ENCODE measurements around the gene RNF225. TPM values are rescaled to one million over a fixed set of nuclear protein-coding genes. Genes with fewer than 3 reads are reported as not detected.
"Not testable (repeated sequence)": the region's sequence is repeated elsewhere in the genome, so short reads cannot be mapped to it uniquely, and the experiment has no call there.

Gene RNF225
- total RNA-seq, result under 0.01 TPM in 1 of 2 replicates, not detected in the other

DNA sequence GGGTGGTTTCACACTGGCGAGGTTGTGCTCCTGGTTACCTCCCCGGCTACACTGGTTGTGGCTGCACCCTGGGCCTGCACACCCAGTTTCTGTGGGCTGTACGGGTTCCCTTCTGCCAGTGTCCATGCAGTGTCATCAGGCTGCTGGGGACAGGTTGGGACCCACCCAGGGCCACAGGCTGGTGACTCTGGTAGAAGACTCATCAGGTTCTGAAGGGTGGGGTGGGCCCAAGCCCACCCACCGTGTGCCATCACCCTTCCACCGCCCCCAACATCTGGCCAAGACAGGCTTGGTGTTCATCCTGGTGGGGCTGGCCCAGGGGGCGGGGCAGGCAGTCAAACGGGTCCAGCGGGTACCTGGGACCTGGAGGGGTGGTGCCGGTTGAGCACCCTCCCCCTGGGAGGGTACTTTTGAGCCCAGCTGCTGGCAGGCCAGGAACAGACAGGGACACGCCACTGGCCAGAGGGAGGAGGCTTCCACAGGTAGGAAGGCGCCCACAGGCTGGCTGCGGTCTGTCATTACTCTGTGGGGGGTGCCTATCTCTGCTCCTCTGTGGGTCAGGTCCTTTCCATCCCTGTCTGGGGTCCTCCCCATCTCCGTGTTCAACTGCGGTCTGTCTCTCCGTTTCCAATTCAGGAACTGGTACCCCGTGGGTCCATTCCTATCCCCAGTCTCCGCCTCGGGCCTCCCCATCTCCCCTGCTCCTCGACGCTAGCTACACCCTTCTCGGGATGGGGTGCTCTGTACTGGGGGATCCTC is at the start of gene RNF225:
Gene RNF225 (plus strand): TSS at position 437 of the 759 bp plus-strand sequence. CDS start 434 bp downstream, outside the sequence.
- H3K4me3 ChIP-seq (ENCODE audit: low read depth, low read length), result no peak within 1 kb of the TSS
- TF ChIP-seq, protein P1, sequence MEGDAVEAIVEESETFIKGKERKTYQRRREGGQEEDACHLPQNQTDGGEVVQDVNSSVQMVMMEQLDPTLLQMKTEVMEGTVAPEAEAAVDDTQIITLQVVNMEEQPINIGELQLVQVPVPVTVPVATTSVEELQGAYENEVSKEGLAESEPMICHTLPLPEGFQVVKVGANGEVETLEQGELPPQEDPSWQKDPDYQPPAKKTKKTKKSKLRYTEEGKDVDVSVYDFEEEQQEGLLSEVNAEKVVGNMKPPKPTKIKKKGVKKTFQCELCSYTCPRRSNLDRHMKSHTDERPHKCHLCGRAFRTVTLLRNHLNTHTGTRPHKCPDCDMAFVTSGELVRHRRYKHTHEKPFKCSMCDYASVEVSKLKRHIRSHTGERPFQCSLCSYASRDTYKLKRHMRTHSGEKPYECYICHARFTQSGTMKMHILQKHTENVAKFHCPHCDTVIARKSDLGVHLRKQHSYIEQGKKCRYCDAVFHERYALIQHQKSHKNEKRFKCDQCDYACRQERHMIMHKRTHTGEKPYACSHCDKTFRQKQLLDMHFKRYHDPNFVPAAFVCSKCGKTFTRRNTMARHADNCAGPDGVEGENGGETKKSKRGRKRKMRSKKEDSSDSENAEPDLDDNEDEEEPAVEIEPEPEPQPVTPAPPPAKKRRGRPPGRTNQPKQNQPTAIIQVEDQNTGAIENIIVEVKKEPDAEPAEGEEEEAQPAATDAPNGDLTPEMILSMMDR (IDR thresholded peaks at IDR 0.05; ENCODE audit: insufficient read depth, low read depth, low read length), result no peak
- DNase-seq (ENCODE audit: low read depth), result no peak

DNA sequence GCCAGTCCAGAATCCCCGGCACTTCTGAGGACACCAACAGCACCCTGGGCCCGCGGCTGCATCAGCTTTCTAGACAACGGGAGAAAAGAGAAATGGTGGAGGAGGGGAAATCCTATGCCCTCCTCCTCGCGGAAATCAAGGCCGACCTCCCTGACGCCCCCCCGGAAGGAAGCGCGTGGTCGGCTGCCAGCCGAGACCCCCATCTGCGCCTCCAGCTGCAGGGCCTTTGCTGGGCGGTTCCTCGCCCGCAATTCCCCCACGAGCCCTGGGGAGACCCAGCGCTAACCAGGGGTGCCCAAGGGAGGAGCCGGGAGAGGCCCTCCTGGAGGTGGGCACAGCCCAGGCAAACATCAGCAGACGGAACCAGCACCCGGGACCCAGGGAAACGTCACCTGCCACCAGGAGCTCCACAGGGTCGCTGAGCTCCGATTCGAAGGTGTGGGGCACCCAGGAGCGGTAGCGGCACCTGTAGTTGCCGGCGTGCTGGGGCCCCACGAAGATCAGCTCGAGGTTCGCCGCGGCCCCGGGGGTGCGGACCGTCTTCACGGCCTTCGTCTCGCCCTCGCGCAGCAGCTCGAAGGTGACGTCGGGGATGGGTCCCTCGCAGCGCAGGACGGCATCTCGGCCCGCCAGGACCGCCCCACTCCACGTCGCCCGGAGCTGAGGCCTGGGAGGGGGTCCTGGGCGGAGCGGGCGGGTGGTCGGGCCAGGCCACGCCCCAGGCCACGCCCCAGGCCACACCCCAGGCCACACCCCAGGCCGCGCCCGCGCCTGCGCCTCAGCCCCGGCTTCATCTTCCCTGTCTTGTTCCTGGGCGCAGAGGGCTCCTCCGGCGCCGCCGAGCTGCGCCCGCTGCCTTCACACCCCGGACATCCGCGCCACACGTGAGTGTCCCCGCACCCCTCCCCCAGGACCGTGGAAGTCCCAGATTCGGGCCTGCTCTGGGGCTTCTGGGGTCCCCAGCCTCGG is 48.2 kb upstream of the RNF225 start:
- TF ChIP-seq, protein P1 (IDR thresholded peaks at IDR 0.05; ENCODE audit: insufficient read depth, low read depth, low read length), result no peak
- peak overlapping the region; percentile 91 for H3K4me3 ChIP-seq (ENCODE audit: low read depth, low read length)
- peak; percentile 78 for DNase-seq (ENCODE audit: low read depth)

DNA sequence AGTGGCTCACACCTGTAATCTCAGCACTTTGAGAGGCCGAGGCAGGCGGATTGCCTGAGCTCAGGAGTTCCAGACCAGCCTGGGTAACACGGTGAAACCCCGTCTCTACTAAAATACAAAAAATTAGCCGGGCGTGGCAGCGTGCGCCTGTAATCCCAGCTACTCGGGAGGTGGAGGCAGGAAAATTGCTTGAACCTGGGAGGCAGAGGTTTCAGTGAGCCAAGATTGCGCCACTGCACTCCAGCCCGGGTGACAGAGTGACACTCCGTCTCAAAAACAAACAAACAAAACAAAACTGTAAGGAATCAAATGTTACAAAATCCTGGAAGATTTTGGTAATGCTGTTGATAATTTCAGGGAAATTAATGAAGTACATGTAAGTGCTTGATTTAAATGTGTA is 47.4 kb upstream of the RNF225 start:
- H3K4me3 ChIP-seq (ENCODE audit: low read depth, low read length), result peak overlapping the region; percentile 91
- DNase-seq (ENCODE audit: low read depth), result not testable (repeated sequence)

DNA sequence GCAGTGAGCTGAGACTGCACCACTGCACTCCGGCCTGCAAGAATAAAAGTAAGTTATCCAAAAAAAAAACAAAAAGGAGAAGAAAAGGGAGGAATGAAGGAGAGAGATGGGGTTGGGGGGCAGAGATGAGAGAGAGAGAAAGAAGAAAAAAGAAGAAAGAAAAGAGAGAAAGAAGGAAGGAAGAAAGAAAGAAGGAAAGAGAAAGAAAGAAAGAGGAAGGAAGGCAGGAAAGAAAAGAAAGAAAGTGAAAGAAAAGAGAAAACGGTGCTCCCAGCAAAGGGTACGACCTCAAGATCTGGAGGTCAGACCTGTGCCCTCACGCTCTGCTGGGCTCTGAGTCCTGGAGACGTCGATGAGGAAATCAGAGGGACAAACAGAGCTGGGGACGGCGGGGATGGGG is 45.9 kb upstream of the RNF225 start:
- TF ChIP-seq, protein P1 (IDR thresholded peaks at IDR 0.05; ENCODE audit: insufficient read depth, low read depth, low read length), result no peak

DNA sequence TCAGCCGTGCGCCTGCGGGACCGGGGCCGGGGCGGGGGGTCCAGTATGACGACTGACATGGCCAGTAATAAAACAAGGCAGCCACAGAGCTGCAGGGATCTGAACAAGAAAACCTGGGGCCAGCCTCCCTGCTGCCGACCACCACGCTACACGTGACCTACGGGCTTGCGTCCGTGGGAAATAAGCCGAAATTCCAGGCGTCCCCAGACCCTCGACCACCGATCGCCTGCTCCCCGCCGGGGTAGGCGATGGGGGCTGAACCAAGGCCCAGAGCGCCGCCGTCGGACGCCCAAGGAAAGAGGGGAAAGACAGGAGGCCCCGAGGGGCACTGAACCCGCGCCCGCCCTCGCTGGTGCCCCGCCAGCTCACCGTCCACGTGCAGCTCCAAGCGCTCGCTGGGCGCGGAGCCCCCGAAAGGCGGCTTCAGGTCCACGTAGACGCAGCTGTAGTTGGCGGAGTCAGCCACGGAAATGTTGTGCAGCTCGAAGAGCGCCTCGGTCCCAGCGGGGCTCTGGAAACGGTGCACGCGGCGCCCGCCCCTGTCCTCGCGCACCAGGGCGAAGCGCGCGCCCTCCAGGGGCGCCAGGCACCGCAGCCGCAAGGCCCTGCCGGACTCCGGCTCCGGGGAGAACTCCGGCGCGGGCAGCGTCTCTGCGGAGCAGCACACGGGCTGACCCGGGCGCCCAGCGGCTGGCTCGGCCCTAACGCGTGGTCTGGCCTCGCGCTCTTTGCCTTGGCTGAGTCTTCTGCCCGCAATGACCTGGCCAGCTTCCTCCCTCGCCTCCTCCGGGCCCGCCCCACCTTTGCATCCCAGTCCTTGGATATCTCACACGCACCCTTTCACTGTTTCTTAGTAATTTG is 45.2 kb upstream of the RNF225 start:
- TF ChIP-seq, protein P1 (IDR thresholded peaks at IDR 0.05; ENCODE audit: insufficient read depth, low read depth, low read length), result no peak
- H3K4me3 ChIP-seq (ENCODE audit: low read depth, low read length), result no peak overlapping the region
- no peak for DNase-seq (ENCODE audit: low read depth)

More for the DNA sequence above, 45.9 kb upstream of the RNF225 start:
- H3K4me3 ChIP-seq (ENCODE audit: low read depth, low read length), result no peak overlapping the region
- DNase-seq (ENCODE audit: low read depth), result no peak

DNA sequence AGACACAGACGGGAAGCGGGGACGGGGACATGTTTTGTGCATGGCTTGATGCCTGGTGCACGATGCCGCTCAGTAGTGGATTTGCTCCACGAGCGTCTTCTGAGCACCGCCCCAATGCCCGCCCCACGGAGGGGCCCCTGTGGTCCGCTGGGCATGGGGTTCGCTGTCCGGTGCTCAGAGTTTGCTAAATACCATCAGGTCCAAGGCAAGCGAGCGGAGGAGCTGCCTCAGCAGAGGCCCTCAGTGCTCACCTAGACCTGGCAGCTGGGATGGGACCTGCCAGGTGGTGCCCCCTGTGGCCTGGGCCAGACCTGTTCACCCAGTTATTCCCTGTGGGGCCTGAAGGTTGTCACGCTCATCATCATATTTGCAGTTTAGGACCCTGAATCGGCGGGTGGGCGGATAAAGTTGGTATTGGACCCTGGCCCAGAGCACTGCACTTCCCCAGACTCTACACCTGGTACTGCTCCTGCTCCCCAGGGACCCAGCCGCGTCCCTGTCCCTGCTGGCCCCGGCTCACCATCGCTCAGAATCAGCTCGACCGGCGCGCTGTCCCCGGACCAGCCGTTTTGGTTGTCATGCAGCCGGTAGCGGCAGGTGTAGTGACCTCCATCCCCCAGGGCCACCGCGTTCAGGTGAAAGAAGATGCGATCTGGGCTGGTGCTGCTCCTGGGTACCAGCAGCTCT is 44.4 kb upstream of the RNF225 start:
- H3K4me3 ChIP-seq (ENCODE audit: low read depth, low read length), result no peak overlapping the region
- no peak for DNase-seq (ENCODE audit: low read depth)
- TF ChIP-seq, protein P1 (IDR thresholded peaks at IDR 0.05; ENCODE audit: insufficient read depth, low read depth, low read length), result no peak
